Testis (tissue), 2 donors: Measurements from ENCODE around the gene PLCL2.

Experiments used
- CTCF ChIP-seq, 3 experiments: fragments of 450-650 bp in 2 of 3; fragments of 200-600 bp in 1 of 3; sonication (generic) in 1 of 3; IDR thresholded peaks; one replicate each; pipeline ENCODE4 v1.5.1; 2016 to 2019; ENCODE audit warnings: antibody characterized with exemption in 3 of 3, mild to moderate bottlenecking in 2 of 3, moderate library complexity in 1 of 3
- POLR2A ChIP-seq: fragments of 450-650 bp; IDR thresholded peaks from one replicate; pipeline ENCODE4 v1.6.1; 2017; ENCODE audit warnings: antibody characterized with exemption, mild to moderate bottlenecking, moderate library complexity

GRCh38 chr3:17028363-17028762 is 143.6 kb downstream of the PLCL2 start:
- TF ChIP-seq POLR2A (no peak), CTCF (IDR thresholded peaks at IDR 0.05) (no peak)
